ENCODE measurements around the gene STT3A. TPM values are rescaled to one million over a fixed set of nuclear protein-coding genes. Genes with fewer than 3 reads are reported as not detected.

STT3A gene
- total RNA-seq, result 59.2 TPM

GRCh38 chr11:125592305-125593113 lies at the start of gene STT3A:
Gene STT3A (plus strand): TSS chr11:125592852. CDS start chr11:125595916, 3,064 bp downstream.

DNA sequence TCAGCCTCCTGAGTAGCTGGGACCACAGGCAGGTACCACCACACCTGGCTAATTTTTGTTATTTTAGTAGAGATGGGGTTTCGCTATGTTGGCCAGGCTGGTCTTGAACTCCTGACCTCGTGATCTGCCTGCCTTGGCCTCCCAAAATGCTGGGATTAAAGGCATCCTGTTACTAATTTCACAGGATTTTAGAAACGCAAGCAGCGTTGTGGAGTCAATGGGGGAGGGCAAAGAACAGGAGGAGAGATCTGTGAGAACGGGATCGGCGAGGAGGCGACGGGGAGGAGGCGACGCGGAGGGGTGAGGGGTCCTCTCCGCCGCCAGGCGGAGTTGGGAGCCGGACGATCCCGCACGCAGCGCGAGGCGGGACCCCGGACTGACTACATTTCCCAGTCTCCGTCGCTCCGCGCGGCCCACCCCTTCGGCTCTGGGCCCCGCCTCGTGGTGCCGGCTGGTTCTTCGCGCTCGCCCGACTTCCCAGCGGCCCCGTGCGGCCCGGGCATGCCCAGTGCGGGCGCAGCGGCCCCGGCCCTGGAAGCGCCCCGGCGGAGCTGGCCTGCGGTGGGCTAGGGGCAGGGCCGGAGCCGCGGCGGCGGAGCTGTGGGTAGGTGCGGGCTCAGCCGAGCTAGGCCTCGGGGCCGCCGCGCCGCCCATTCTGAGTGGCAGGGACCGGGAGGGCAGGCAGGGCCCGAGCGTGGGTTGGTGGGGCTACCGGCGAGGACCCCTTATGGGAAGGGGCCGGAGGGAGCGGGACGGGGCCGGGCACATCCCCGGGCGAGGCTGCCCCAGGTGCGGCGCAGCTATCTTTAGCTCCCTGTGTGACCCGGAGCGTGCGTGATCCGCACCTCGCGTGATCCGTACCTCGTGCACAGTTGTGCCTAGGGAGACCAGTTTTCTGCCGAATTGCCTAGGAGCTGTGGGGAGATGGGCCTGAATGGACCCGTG lies 23.4 kb upstream of the STT3A start, which contains the start of gene EI24:
EI24 (plus strand) TSS at position 508 of the 945 bp plus-strand sequence. CDS start 3,051 bp downstream, outside the sequence.

DNA sequence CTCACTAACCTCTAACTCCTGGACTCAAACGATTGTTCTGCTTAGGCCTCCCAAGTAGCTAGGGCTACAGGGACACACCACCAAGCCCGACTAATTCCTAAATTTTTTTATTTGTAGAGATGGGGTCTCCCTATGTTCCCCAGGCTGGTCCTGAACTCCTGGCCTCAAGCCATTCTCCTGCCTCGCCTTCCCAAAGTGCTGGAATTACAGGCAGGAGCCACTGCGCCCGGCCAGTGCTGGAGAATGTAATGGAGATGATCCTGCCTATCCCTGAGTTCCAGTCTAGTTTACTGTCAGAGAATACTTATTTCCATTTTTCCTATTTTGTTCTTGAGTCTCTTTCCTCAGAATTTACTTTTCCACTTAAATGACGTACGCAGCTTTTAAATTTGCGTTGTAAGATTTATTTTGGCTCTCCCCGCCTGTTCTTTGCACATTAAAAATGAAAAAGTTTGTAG lies 32.1 kb downstream of the STT3A start, which contains the start of gene CHEK1:
CHEK1 (plus strand) TSS at position 408 of the 458 bp plus-strand sequence. CDS start 1,606 bp downstream, outside the sequence.

Small RNA genes within 50 kb of the gene (small RNA-seq; reads per million reads assigned to genes)
- gene RNU2-35P (ENCODE audit: low replicate concordance) (not detected), gene RNU6-1156P (ENCODE audit: low replicate concordance) (not detected)

Other genes with a start within 250 kb of the STT3A start
- gene FEZ1, start 96.6 kb upstream of the STT3A start, total RNA-seq, result 281 TPM
- 84.8 TPM for gene EI24, start 23.4 kb upstream of the STT3A start, total RNA-seq
- gene CHEK1, start 32.3 kb downstream of the STT3A start, total RNA-seq, result 17.2 TPM
- 0.31 TPM for gene ACRV1, start 88.0 kb downstream of the STT3A start, total RNA-seq
- gene PATE1, start 153.4 kb downstream of the STT3A start, total RNA-seq, result not detected
- 1.9 TPM for gene PATE2, start 186.0 kb downstream of the STT3A start, total RNA-seq
- not detected for gene PATE3, start 195.3 kb downstream of the STT3A start, total RNA-seq
- not detected for gene PATE4, start 240.5 kb downstream of the STT3A start, total RNA-seq